Measurements from ENCODE around the gene GVQW3. TPM values are rescaled to one million over a fixed set of nuclear protein-coding genes. Genes with fewer than 3 reads are reported as not detected.

The GVQW3 gene
- total and polyA plus RNA-seq, 2 of the 13 experiments (the other 11 are each of a cell fraction or from before 2014, with no cell fraction given), result 5.0 to 5.6 TPM

GRCh38 chr11:76348348-76348747 is 32.8 kb upstream of the GVQW3 start (continued):
- TF ChIP-seq, protein P1, sequence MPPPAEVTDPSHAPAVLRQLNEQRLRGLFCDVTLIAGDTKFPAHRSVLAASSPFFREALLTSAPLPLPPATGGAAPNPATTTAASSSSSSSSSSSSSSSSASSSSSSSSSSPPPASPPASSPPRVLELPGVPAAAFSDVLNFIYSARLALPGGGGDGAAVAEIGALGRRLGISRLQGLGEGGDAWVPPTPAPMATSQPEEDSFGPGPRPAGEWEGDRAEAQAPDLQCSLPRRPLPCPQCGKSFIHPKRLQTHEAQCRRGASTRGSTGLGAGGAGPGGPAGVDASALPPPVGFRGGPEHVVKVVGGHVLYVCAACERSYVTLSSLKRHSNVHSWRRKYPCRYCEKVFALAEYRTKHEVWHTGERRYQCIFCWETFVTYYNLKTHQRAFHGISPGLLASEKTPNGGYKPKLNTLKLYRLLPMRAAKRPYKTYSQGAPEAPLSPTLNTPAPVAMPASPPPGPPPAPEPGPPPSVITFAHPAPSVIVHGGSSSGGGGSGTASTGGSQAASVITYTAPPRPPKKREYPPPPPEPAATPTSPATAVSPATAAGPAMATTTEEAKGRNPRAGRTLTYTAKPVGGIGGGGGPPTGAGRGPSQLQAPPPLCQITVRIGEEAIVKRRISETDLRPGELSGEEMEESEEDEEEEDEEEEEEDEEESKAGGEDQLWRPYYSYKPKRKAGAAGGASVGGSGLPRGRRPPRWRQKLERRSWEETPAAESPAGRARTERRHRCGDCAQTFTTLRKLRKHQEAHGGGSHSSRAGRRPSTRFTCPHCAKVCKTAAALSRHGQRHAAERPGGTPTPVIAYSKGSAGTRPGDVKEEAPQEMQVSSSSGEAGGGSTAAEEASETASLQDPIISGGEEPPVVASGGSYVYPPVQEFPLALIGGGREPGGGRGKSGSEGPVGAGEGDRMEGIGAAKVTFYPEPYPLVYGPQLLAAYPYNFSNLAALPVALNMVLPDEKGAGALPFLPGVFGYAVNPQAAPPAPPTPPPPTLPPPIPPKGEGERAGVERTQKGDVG (CRISPR knock-in tag; IDR thresholded peaks at IDR 0.05; ENCODE audit: borderline replicate concordance), result no peak
- TF ChIP-seq HMGXB3 (CRISPR knock-in tag; IDR thresholded peaks at IDR 0.05; ENCODE audit: borderline replicate concordance), result no peak
- TF ChIP-seq ZNF615 (CRISPR knock-in tag; IDR thresholded peaks at IDR 0.05; ENCODE audit: borderline replicate concordance), result no peak
- TF ChIP-seq, protein P2, sequence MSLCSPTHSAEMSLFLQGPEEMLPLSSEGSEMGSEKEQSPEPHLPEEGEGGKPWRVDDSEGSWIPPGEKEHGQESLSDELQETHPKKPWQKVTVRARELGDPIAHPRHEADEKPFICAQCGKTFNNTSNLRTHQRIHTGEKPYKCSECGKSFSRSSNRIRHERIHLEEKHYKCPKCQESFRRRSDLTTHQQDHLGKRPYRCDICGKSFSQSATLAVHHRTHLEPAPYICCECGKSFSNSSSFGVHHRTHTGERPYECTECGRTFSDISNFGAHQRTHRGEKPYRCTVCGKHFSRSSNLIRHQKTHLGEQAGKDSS (CRISPR knock-in tag; IDR thresholded peaks at IDR 0.05; ENCODE audit: borderline replicate concordance, low read depth), result no peak
- TF ChIP-seq ZNF841 (CRISPR knock-in tag; IDR thresholded peaks at IDR 0.05; ENCODE audit: borderline replicate concordance), result no peak
- TF ChIP-seq, protein P3, sequence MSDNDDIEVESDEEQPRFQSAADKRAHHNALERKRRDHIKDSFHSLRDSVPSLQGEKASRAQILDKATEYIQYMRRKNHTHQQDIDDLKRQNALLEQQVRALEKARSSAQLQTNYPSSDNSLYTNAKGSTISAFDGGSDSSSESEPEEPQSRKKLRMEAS (IDR thresholded peaks at IDR 0.05), result no peak
